Measurements from ENCODE around the gene ZNF777.

The ZNF777 gene

GRCh38 chr7:149385195-149385950 lies 75.5 kb downstream of the ZNF777 start:
- H3K36me3 ChIP-seq (ENCODE audit: control insufficient read depth, insufficient read depth, low read length), result no peaks in the 10 kb centered on the region
- H3K4me3 ChIP-seq (replicated peaks; ENCODE audit: low read depth, low read length), result no peak overlapping the region
- no peaks in the 10 kb centered on the region for H3K27me3 ChIP-seq (replicated peaks; ENCODE audit: control insufficient read depth, insufficient read depth, low read length)
- DNase-seq (ENCODE audit: extremely low read depth, insufficient read length), result no peak
- TF ChIP-seq, protein P1, sequence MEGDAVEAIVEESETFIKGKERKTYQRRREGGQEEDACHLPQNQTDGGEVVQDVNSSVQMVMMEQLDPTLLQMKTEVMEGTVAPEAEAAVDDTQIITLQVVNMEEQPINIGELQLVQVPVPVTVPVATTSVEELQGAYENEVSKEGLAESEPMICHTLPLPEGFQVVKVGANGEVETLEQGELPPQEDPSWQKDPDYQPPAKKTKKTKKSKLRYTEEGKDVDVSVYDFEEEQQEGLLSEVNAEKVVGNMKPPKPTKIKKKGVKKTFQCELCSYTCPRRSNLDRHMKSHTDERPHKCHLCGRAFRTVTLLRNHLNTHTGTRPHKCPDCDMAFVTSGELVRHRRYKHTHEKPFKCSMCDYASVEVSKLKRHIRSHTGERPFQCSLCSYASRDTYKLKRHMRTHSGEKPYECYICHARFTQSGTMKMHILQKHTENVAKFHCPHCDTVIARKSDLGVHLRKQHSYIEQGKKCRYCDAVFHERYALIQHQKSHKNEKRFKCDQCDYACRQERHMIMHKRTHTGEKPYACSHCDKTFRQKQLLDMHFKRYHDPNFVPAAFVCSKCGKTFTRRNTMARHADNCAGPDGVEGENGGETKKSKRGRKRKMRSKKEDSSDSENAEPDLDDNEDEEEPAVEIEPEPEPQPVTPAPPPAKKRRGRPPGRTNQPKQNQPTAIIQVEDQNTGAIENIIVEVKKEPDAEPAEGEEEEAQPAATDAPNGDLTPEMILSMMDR (IDR thresholded peaks at IDR 0.05; ENCODE audit: insufficient read depth, low read length, poor library complexity, severe bottlenecking), result no peak

Measured in GM06990 (cell line).